SK-N-SH treated with all-trans-retinoic acid at 6 μM for 48 hours (cell line): ENCODE data around the gene ITPKB.

Experiments used
- ESRRG ChIP-seq: fragments of 250-450 bp; sonication (Bioruptor Pico); IDR thresholded peaks from 2 replicates; pipeline ENCODE4 v1.6.1; 2021; ENCODE audit warnings: mild to moderate bottlenecking
- RARB ChIP-seq: fragments of 250-450 bp; sonication (Bioruptor Pico); IDR thresholded peaks from 2 replicates; pipeline ENCODE4 v1.8.0; 2021; ENCODE audit warnings: mild to moderate bottlenecking, moderate library complexity
- SNAI2 ChIP-seq: fragments of 250-450 bp; sonication (Bioruptor Pico); IDR thresholded peaks from 2 replicates; pipeline ENCODE4 v1.5.0; 2020; ENCODE audit warnings: mild to moderate bottlenecking, moderate library complexity
- ZFP30 ChIP-seq: fragments of 450-650 bp; formaldehyde crosslinking; IDR thresholded peaks from 2 replicates; pipeline ENCODE4 v1.5.0; 2022; ENCODE audit warnings: mild to moderate bottlenecking, moderate library complexity
- TF ChIP-seq, protein P1 (sequence below): fragments of 250-450 bp; sonication (Bioruptor Pico); IDR thresholded peaks from 2 replicates; pipeline ENCODE4 v1.8.0; 2020; ENCODE audit warnings: mild to moderate bottlenecking, moderate library complexity, borderline replicate concordance

GRCh38 chr1:226695335-226695900, 43.7 kb downstream of the ITPKB start:
- no peak for TF ChIP-seq RARB (CRISPR knock-in tag)
- no peak for TF ChIP-seq ESRRG (CRISPR knock-in tag)
- no peak for TF ChIP-seq ZFP30 (CRISPR knock-in tag)
- TF ChIP-seq, protein P1, sequence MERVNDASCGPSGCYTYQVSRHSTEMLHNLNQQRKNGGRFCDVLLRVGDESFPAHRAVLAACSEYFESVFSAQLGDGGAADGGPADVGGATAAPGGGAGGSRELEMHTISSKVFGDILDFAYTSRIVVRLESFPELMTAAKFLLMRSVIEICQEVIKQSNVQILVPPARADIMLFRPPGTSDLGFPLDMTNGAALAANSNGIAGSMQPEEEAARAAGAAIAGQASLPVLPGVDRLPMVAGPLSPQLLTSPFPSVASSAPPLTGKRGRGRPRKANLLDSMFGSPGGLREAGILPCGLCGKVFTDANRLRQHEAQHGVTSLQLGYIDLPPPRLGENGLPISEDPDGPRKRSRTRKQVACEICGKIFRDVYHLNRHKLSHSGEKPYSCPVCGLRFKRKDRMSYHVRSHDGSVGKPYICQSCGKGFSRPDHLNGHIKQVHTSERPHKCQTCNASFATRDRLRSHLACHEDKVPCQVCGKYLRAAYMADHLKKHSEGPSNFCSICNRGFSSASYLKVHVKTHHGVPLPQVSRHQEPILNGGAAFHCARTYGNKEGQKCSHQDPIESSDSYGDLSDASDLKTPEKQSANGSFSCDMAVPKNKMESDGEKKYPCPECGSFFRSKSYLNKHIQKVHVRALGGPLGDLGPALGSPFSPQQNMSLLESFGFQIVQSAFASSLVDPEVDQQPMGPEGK (CRISPR knock-in tag) = no peak
- no peak for TF ChIP-seq SNAI2 (CRISPR knock-in tag)
